SK-N-SH treated with all-trans-retinoic acid at 6 μM for 48 hours (cell line): ENCODE measurements around the gene PARVB.

Source experiments
- ATAC-seq: fragments of 200-7000 bp; cut with Tn5 transposase; 3 replicates; pipeline ENCODE4 v1.9.1; 2020; ENCODE audit warnings: mild to moderate bottlenecking, moderate library complexity
- ARNTL ChIP-seq: fragments of 450-650 bp; formaldehyde crosslinking; IDR thresholded peaks from 2 replicates; pipeline ENCODE4 v1.5.0; 2020; ENCODE audit warnings: low read depth, mild to moderate bottlenecking, moderate library complexity, borderline replicate concordance
- BACH2 ChIP-seq: fragments of 250-450 bp; sonication (Bioruptor Pico); IDR thresholded peaks from 2 replicates; pipeline ENCODE4 v1.9.0; 2021; ENCODE audit warnings: mild to moderate bottlenecking, borderline replicate concordance
- CREB5 ChIP-seq: fragments of 250-450 bp; sonication (Bioruptor Pico); IDR thresholded peaks from 2 replicates; pipeline ENCODE4 v1.5.1; 2020; ENCODE audit warnings: low read depth, mild to moderate bottlenecking, moderate library complexity
- CSDC2 ChIP-seq: fragments of 250-450 bp; sonication (Bioruptor Pico); IDR thresholded peaks from 2 replicates; pipeline ENCODE4 v1.5.0; 2020; ENCODE audit warnings: mild to moderate bottlenecking, moderate library complexity
- CSRNP3 ChIP-seq: fragments of 250-450 bp; sonication (Bioruptor Pico); IDR thresholded peaks from 2 replicates; pipeline ENCODE4 v1.5.1; 2021; ENCODE audit warnings: mild to moderate bottlenecking, moderate library complexity
- ESRRG ChIP-seq: fragments of 250-450 bp; sonication (Bioruptor Pico); IDR thresholded peaks from 2 replicates; pipeline ENCODE4 v1.6.1; 2021; ENCODE audit warnings: mild to moderate bottlenecking
- GLIS3 ChIP-seq: fragments of 250-450 bp; sonication (Bioruptor Pico); IDR thresholded peaks from 2 replicates; pipeline ENCODE4 v1.5.0; 2020; ENCODE audit warnings: mild to moderate bottlenecking, moderate library complexity
- ISL1 ChIP-seq: fragments of 250-450 bp; sonication (Bioruptor Pico); IDR thresholded peaks from 2 replicates; pipeline ENCODE4 v2.1.2; 2022; ENCODE audit warnings: mild to moderate bottlenecking, moderate library complexity
- OSR1 ChIP-seq: fragments of 250-450 bp; sonication (Bioruptor Pico); IDR thresholded peaks from 2 replicates; pipeline ENCODE4 v1.8.0; 2022; ENCODE audit warnings: moderate library complexity, mild to moderate bottlenecking, inconsistent platforms
- PPARA ChIP-seq: fragments of 250-450 bp; sonication (Bioruptor Pico); IDR thresholded peaks from 2 replicates; pipeline ENCODE4 v1.5.0; 2020; ENCODE audit warnings: mild to moderate bottlenecking, borderline replicate concordance
- RARB ChIP-seq: fragments of 250-450 bp; sonication (Bioruptor Pico); IDR thresholded peaks from 2 replicates; pipeline ENCODE4 v1.8.0; 2021; ENCODE audit warnings: mild to moderate bottlenecking, moderate library complexity
- SNAI2 ChIP-seq: fragments of 250-450 bp; sonication (Bioruptor Pico); IDR thresholded peaks from 2 replicates; pipeline ENCODE4 v1.5.0; 2020; ENCODE audit warnings: mild to moderate bottlenecking, moderate library complexity
- TCF4 ChIP-seq: fragments of 250-450 bp; sonication (Bioruptor Pico); IDR thresholded peaks from 2 replicates; pipeline ENCODE4 v1.8.0; 2021; ENCODE audit warnings: mild to moderate bottlenecking, moderate library complexity, borderline replicate concordance
- TOX ChIP-seq: fragments of 250-450 bp; sonication (Bioruptor Pico); IDR thresholded peaks from 2 replicates; pipeline ENCODE4 v1.8.0; 2021; ENCODE audit warnings: mild to moderate bottlenecking, moderate library complexity, borderline replicate concordance
- ZFP3 ChIP-seq: fragments of 250-450 bp; sonication (Bioruptor Pico); IDR thresholded peaks from 2 replicates; pipeline ENCODE4 v1.5.0; 2020; ENCODE audit warnings: mild to moderate bottlenecking, moderate library complexity
- ZFP30 ChIP-seq: fragments of 450-650 bp; formaldehyde crosslinking; IDR thresholded peaks from 2 replicates; pipeline ENCODE4 v1.5.0; 2022; ENCODE audit warnings: mild to moderate bottlenecking, moderate library complexity
- ZNF70 ChIP-seq: fragments of 450-650 bp; formaldehyde crosslinking; IDR thresholded peaks from 2 replicates; pipeline ENCODE4 v1.5.0; 2020; ENCODE audit warnings: mild to moderate bottlenecking, moderate library complexity
- ZNF8 ChIP-seq: fragments of 450-650 bp; formaldehyde crosslinking; IDR thresholded peaks from 2 replicates; pipeline ENCODE4 v1.5.0; 2020; ENCODE audit warnings: mild to moderate bottlenecking, moderate library complexity
- TF ChIP-seq, protein P1 (sequence below): fragments of 250-450 bp; sonication (Bioruptor Pico); IDR thresholded peaks from 2 replicates; pipeline ENCODE4 v1.8.0; 2020; ENCODE audit warnings: mild to moderate bottlenecking, moderate library complexity, borderline replicate concordance

PARVB gene

GRCh38 chr22:44080936-44081861 is 57.1 kb downstream of the PARVB start:
- TF ChIP-seq TOX (CRISPR knock-in tag): no peak
- TF ChIP-seq, protein P1, sequence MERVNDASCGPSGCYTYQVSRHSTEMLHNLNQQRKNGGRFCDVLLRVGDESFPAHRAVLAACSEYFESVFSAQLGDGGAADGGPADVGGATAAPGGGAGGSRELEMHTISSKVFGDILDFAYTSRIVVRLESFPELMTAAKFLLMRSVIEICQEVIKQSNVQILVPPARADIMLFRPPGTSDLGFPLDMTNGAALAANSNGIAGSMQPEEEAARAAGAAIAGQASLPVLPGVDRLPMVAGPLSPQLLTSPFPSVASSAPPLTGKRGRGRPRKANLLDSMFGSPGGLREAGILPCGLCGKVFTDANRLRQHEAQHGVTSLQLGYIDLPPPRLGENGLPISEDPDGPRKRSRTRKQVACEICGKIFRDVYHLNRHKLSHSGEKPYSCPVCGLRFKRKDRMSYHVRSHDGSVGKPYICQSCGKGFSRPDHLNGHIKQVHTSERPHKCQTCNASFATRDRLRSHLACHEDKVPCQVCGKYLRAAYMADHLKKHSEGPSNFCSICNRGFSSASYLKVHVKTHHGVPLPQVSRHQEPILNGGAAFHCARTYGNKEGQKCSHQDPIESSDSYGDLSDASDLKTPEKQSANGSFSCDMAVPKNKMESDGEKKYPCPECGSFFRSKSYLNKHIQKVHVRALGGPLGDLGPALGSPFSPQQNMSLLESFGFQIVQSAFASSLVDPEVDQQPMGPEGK: no peak
- TF ChIP-seq ZFP3 (CRISPR knock-in tag): no peak
- TF ChIP-seq ZFP30 (CRISPR knock-in tag): no peak
- no peak for TF ChIP-seq OSR1 (CRISPR knock-in tag)
- TF ChIP-seq ZNF70 (CRISPR knock-in tag): no peak
- peak; percentile 87 for ATAC-seq

- TF ChIP-seq ZFP30 (CRISPR knock-in tag): no peak
- no peak for ATAC-seq
Measured at GRCh38 chr22:44082801-44083200, 58.7 kb downstream of the PARVB start.

GRCh38 chr22:44084044-44084772 is 60.1 kb downstream of the PARVB start:
- TF ChIP-seq CSDC2: no peak
- TF ChIP-seq, all 23 proteins: peak for 0
- no peak for ATAC-seq

GRCh38 chr22:44085743-44086270 is 61.7 kb downstream of the PARVB start:
- peak; percentile 74 for ATAC-seq

More at GRCh38 chr22:44085743-44086270, 61.7 kb downstream of the PARVB start:
- TF ChIP-seq CSDC2: no peak
- TF ChIP-seq ZNF8: no peak
- no peak for TF ChIP-seq GLIS3 (CRISPR knock-in tag)
- no peak for TF ChIP-seq SNAI2 (CRISPR knock-in tag)
- TF ChIP-seq ESRRG (CRISPR knock-in tag): no peak
- no peak for TF ChIP-seq TOX (CRISPR knock-in tag)
- TF ChIP-seq ZNF70 (CRISPR knock-in tag): no peak
- no peak for TF ChIP-seq CREB5
- TF ChIP-seq BACH2: no peak
- TF ChIP-seq RARB: no peak
- TF ChIP-seq, protein P1: no peak
- TF ChIP-seq CSRNP3 (CRISPR knock-in tag): no peak
- TF ChIP-seq ARNTL (CRISPR knock-in tag): no peak
- TF ChIP-seq OSR1 (CRISPR knock-in tag): no peak
- no peak for TF ChIP-seq TCF4 (CRISPR knock-in tag)
- no peak for TF ChIP-seq PPARA
- TF ChIP-seq ISL1: no peak
- TF ChIP-seq, all 23 proteins: peak for 0
